Measurements from ENCODE around the gene CLIP2. TPM values are rescaled to one million over a fixed set of nuclear protein-coding genes. Genes with fewer than 3 reads are reported as not detected.

The CLIP2 gene
- total and polyA plus RNA-seq, 2 of the 4 experiments (the other 2 are of a cell fraction): 18.1 to 20.7 TPM

DNA sequence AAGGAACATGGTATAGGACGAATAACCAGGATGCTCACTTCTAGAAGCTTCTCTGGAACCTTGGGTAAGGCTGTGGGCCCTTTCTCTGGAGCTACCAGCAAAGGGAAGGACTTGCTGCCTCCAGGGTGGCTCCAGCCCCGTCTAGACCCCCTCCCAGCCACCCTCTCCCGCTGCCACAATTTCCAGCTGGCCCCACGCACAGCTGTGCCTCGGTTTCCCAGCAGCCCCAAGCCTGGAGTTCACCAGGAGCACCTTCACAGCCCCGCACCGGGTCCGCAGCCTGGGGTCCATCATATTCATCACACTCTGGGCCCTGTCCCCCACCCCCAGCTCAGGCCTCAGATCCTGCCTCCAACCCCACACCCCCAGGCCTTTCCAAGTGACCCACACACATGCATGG is 128.9 kb downstream of the CLIP2 start:
- H2AK5ac ChIP-seq (ENCODE audit: low read depth, low read length): 0 out of 2 replicates have a peak overlapping the region, but pooled peaks have one; percentile 10
- no peak overlapping the region for H3K14ac ChIP-seq (replicated peaks; ENCODE audit: low read depth, low read length)
- BruUV-seq (replicated peaks): no TSS peak

More for the DNA sequence above, 128.9 kb downstream of the CLIP2 start:
- Histone ChIP-seq H2BK15ac (ENCODE audit: low read depth, low read length) (no peak overlapping the region), H3K27me3 (ENCODE audit: control insufficient read depth, insufficient read depth, low read length) (no peaks in the 10 kb centered on the region), H2AFZ (replicated peaks; ENCODE audit: low read length, poor library complexity) (no peak overlapping the region), H3K9ac (ENCODE audit: low read depth, low read length) (no peak overlapping the region), H3K4ac (ENCODE audit: low read depth, low read length) (no peak overlapping the region), H3K4me1 (ENCODE audit: control insufficient read depth, insufficient read depth, low read length) (peaks cover 1% of the 10 kb centered on the region; the same call in 1 of the 2 replicates), H3K9me1 (ENCODE audit: insufficient read depth, low read length) (no peaks in the 10 kb centered on the region), H2AK9ac (replicated peaks; ENCODE audit: low read depth, low read length, poor library complexity) (no peak overlapping the region), H4K91ac (ENCODE audit: insufficient read depth, low read depth, low read length) (no peak overlapping the region), H3K36me3 (ENCODE audit: control insufficient read depth, insufficient read depth, low read length) (no peaks in the 10 kb centered on the region), H3K4me3 (ENCODE audit: insufficient read depth, low read depth, low read length) (no peak overlapping the region), H3K27ac (ENCODE audit: insufficient read depth, low read length) (no peak overlapping the region), H2BK5ac (ENCODE audit: low read depth, low read length, poor library complexity, severe bottlenecking) (no peak overlapping the region), H3K56ac (ENCODE audit: extremely low read depth, insufficient read depth, low read length) (no peak overlapping the region), H3K4me2 (ENCODE audit: low read depth, low read length) (no peak overlapping the region), H2BK20ac (ENCODE audit: low read depth, low read length) (no peak overlapping the region), H3K9me3 (ENCODE audit: control insufficient read depth, insufficient read depth, low read length) (no peaks in the 10 kb centered on the region), H4K5ac (ENCODE audit: low read depth, low read length) (no peak overlapping the region), H2BK120ac (ENCODE audit: low read depth, low read length) (no peak overlapping the region), H4K8ac (ENCODE audit: low read depth in 2 of 2, low read length in 2 of 2) (no peak overlapping the region), H3K79me1 (ENCODE audit: low read depth in 1 of 2, low read length in 2 of 2) (no peaks in the 10 kb centered on the region), H3K23ac (ENCODE audit: low read depth, low read length) (no peak overlapping the region), H3K18ac (ENCODE audit: low read depth, low read length) (no peak overlapping the region), H4K20me1 (ENCODE audit: insufficient read depth, low read length) (no peaks in the 10 kb centered on the region)
- 40% methylated on average over 3 of the region's 8 CpGs; no CpG with 5 or more reads in 1 of the 2 experiments for WGBS, 2 experiments (ENCODE audit: extremely low coverage in 2 of 2, insufficient read length in 1 of 2)
- ChIA-PET CTCF (interaction anchor here (0.6 to 1.1 kb wide), 5 partner anchors 8 to 201 kb away, joined by 3 to 4 read pairs (median 3); no protein-coding TSS in a partner anchor), POLR2A (ENCODE audit: unreplicated experiment) (no interaction called here)
- dilution Hi-C loops (cut with HindIII; ENCODE audit: low sequenced_read_pairs, unreplicated experiment): no loop called here
- no peak for DNase-seq
- no peak for ATAC-seq (ENCODE audit: low read depth)
- TF ChIP-seq MAFK (IDR thresholded peaks at IDR 0.05; ENCODE audit: low read depth, low read length) (no peak), SMC3 (IDR thresholded peaks at IDR 0.05; ENCODE audit: low read depth, low read length) (no peak), MAZ (IDR thresholded peaks at IDR 0.05; ENCODE audit: borderline replicate concordance, low read depth, low read length) (no peak), FOS (IDR thresholded peaks at IDR 0.05; ENCODE audit: low read depth, low read length) (no peak), BHLHE40 (IDR thresholded peaks at IDR 0.05; ENCODE audit: low read depth, low read length) (no peak), RFX5 (IDR thresholded peaks at IDR 0.05; ENCODE audit: low read depth, low read length) (no peak)
- TF ChIP-seq, protein P1, sequence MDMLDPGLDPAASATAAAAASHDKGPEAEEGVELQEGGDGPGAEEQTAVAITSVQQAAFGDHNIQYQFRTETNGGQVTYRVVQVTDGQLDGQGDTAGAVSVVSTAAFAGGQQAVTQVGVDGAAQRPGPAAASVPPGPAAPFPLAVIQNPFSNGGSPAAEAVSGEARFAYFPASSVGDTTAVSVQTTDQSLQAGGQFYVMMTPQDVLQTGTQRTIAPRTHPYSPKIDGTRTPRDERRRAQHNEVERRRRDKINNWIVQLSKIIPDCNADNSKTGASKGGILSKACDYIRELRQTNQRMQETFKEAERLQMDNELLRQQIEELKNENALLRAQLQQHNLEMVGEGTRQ (IDR thresholded peaks at IDR 0.05; ENCODE audit: low read depth, low read length): no peak
- intact Hi-C loops (cut with micrococcal nuclease): loop anchor here (10.0 kb wide), 1 partner anchor 257 kb away; no protein-coding TSS in a partner anchor
- in situ Hi-C loops (cut with MboI; ENCODE audit: low sequenced_read_pairs): no loop called here
